Stimulated activated CD8-positive, alpha-beta memory T cell treated with anti-CD3 and anti-CD28 coated beads, Interleukin-15, amount 100 ng/mL, for 24 hours (primary cell): ENCODE results near the gene PCDH11Y.
"Not testable (repeated sequence)": the region's sequence is repeated elsewhere in the genome, so short reads cannot be mapped to it uniquely, and the experiment has no call there.

Experiments used
- DNase-seq: peaks from one replicate; pipeline ENCODE4 v3.0.0-alpha.2; 2020; ENCODE audit warnings: low read depth

PCDH11Y gene

GRCh38 chrY:5000057-5000456 lies at the start of gene PCDH11Y:
Gene PCDH11Y (plus strand): TSS chrY:5000296. CDS start chrY:5057100, 56,804 bp downstream.
- not testable (repeated sequence) for DNase-seq

- not testable (repeated sequence) for DNase-seq
Measured at GRCh38 chrY:4967894-4968293, 32.2 kb upstream of the PCDH11Y start.

- not testable (repeated sequence) for DNase-seq
Measured at GRCh38 chrY:4991743-4992400, 8.2 kb upstream of the PCDH11Y start.

- not testable (repeated sequence) for DNase-seq
Measured at GRCh38 chrY:4994892-4995291, 5.2 kb upstream of the PCDH11Y start.

GRCh38 chrY:5002476-5003184 lies 2.5 kb downstream of the PCDH11Y start:
- DNase-seq = not testable (repeated sequence)

- not testable (repeated sequence) for DNase-seq
Measured at GRCh38 chrY:5038972-5039523, 39.0 kb downstream of the PCDH11Y start.

GRCh38 chrY:5083017-5083416 lies 82.9 kb downstream of the PCDH11Y start:
- not testable (repeated sequence) for DNase-seq

- not testable (repeated sequence) for DNase-seq
Measured at GRCh38 chrY:5182998-5183397, 182.9 kb downstream of the PCDH11Y start.

GRCh38 chrY:5215116-5215515 lies 215.0 kb downstream of the PCDH11Y start:
- not testable (repeated sequence) for DNase-seq

GRCh38 chrY:5324931-5325330 lies 324.8 kb downstream of the PCDH11Y start:
- DNase-seq = not testable (repeated sequence)

GRCh38 chrY:5342220-5342619 lies 342.1 kb downstream of the PCDH11Y start:
- not testable (repeated sequence) for DNase-seq

- not testable (repeated sequence) for DNase-seq
Measured at GRCh38 chrY:5543705-5544104, 543.6 kb downstream of the PCDH11Y start.

- not testable (repeated sequence) for DNase-seq
Measured at GRCh38 chrY:5638589-5638988, 638.5 kb downstream of the PCDH11Y start.

- not testable (repeated sequence) for DNase-seq
Measured at GRCh38 chrY:5679265-5679664, 679.2 kb downstream of the PCDH11Y start.

GRCh38 chrY:5708727-5709126 lies 708.6 kb downstream of the PCDH11Y start:
- DNase-seq = not testable (repeated sequence)

- not testable (repeated sequence) for DNase-seq
Measured at GRCh38 chrY:5709788-5710381, 709.8 kb downstream of the PCDH11Y start.

GRCh38 chrY:5761403-5761802 lies 761.3 kb downstream of the PCDH11Y start:
- DNase-seq = not testable (repeated sequence)

GRCh38 chrY:5776485-5776884 lies 776.4 kb downstream of the PCDH11Y start:
- not testable (repeated sequence) for DNase-seq
